GM12865 (cell line): ENCODE data around the gene FUBP1.

Source experiments
- DNase-seq: peaks from one replicate; pipeline ENCODE4 v3.0.0; 2010; ENCODE audit warnings: low read depth
- H3K4me3 ChIP-seq: 2 replicates; pipeline ENCODE4 v1.5.1; 2011; ENCODE audit warnings: mild to moderate bottlenecking, low read depth, low read length, control low read depth
- CTCF ChIP-seq: IDR thresholded peaks from 2 replicates; pipeline ENCODE4 v1.5.1; 2011; ENCODE audit warnings: low read length, control low read depth, low read depth, inconsistent platforms; ENCODE audit not compliant: insufficient read depth; ENCODE audit errors: missing control alignments

FUBP1 gene

DNA sequence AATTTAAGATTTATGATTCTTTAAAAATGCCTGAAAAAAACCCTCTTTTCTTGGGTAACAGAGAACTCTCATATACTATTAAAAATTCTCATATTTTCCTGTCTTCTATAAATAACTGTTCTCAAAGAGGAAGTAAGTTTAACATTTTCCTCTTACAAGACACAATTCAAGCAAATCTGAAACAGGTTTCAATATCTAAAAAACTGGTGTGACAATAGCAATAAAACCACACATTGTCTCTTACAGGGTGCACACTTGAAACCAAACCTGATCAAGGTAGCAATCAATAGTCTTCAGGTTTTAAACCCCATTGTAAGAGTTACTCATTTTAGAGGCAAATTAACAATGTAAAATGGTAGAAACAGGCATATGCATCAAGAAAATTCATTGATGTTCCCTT is 28.0 kb downstream of the FUBP1 start:
- TF ChIP-seq CTCF: no peak
- no peak overlapping the region for H3K4me3 ChIP-seq
- DNase-seq: peak; percentile 26

DNA sequence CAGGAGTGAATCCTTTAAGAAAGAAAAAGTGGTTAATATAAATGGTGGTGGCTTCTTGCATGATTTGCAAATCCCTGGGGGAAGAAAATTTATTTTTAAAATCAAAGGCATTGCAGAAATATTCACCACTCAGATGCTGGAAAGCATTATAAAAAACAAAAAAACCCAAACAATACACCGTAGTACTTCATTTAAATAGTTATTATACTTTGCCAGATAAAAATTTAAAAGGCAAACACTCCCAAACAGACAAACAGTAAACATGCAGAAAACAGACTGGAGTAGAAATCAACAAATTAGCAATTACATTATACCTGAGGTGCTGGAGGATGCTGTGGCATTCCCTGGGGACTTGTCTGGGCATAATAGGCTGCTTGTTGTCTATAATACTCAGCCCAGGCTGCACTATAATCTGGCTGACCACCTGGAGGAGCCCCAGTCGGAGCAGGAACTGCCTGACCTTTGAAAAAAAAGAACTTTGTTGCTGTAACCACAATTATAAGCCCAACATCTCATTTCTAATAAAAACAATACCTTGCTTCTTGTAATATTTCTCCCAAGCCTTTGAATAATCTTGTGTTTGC is 29.9 kb downstream of the FUBP1 start:
- peak; percentile 44 for DNase-seq
- TF ChIP-seq CTCF: peak; percentile 6
- no peak overlapping the region for H3K4me3 ChIP-seq

GRCh38 chr1:77945345-77945744 is 33.5 kb downstream of the FUBP1 start:
- no peak for DNase-seq
- TF ChIP-seq CTCF: no peak
- H3K4me3 ChIP-seq: no peak overlapping the region

GRCh38 chr1:77942400-77943140 is 36.3 kb downstream of the FUBP1 start:
- no peak for TF ChIP-seq CTCF
- H3K4me3 ChIP-seq: no peak overlapping the region
- no peak for DNase-seq

DNA sequence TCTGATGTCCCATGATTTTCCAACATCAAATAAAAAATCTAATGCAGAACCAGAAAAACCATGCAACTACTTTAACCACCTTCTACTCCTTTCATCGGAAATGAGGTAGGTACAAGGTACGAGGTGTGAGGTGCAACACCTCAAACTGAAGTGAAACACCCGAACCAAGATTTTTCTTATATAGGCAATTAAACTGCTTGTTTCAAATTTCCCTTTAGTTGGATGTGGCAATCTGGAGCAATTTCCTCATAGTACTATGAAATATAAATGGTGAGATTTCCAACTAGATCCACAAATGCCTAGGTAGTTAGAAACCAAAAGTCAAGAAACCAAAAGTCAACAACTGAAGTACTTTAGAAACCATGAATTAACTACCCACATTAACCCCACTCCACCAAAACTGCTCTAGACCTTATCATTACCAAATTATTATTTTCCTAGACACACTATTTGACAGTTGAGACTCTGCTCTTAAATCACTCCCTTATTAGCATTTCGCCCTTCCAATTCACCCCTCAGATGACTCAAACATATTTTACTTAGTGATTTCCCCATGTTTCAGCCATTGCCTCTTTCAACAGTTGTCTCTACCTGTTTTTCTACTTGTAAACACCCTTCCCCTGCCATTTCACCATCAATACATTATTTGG is 37.8 kb downstream of the FUBP1 start:
- no peak for TF ChIP-seq CTCF
- no peak overlapping the region for H3K4me3 ChIP-seq
- DNase-seq: no peak

- no peak overlapping the region for H3K4me3 ChIP-seq
- no peak for TF ChIP-seq CTCF
- no peak for DNase-seq
Observed at GRCh38 chr1:77938651-77939050, 40.2 kb downstream of the FUBP1 start.
